ENCODE data around the gene GLIS1.

Gene GLIS1

DNA sequence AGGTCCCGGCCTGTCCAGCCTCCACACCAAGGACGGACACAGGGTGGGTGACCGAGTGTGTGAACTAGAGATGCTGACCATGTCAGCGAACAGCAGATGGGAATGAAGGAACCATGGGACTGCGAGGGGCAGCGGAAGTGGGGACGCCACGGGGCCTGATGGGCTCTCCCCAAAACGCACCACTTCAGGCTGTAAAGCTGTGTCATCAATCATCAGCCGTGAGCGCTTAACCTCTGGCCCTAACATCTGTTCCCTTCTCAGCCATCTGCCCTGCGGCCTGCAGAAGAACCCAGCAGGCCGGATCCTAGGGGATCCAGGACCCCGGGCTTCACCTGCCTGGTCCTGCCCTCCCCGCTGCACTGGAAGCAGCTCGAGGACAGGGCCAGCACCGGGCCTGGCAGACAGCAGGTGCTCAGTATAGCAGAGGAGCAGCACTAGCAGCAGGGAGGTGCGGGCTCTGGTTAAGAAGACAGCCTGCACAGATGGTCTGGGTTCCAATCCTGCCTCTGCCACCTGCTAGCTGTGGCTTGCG is 221.1 kb downstream of the GLIS1 start:
- no peak for DNase-seq

- no peak for DNase-seq
Observed at GRCh38 chr1:53517109-53517508, 221.9 kb downstream of the GLIS1 start.

DNA sequence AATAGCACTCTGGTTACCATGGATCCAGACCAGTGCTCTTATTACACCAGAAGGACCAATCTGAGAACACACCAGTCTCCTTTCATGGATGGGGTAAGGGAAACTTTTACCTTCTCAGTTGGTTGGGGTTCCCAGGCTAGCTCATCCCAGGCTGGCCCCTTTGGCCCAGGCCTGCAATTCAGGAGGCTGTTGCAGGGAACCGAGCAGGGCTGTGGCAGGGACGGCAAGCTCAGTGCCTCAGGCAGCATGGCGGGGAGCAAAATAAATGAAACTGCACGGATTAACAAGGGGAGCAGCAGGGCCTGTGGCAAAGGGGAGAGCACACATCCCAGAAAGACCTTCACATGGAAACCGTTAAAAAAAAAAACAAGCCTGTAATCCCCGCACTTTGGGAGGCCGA is 222.8 kb downstream of the GLIS1 start:
- DNase-seq, result no peak

DNA sequence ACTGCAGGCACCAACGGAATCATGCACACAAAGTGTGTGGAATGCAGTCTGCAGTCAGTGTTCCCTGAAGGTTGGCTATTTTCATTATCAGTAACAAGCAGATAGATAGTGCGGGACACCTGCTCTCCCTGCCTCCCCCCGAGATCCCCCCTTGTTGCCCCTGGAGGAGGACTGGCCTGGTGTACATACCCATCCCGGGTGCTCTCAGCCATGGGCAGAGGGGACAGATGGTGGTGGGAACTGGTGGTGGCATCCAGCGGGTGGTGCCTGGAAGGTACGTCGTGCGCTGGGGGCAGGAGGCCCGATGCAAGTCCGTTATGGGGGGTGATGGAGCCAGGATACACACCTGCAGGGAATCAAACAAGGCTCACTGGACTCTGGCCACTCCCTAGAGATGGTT is 224.5 kb downstream of the GLIS1 start:
- DNase-seq, result no peak

GRCh38 chr1:53513846-53514245 is 225.1 kb downstream of the GLIS1 start:
- no peak for DNase-seq

DNA sequence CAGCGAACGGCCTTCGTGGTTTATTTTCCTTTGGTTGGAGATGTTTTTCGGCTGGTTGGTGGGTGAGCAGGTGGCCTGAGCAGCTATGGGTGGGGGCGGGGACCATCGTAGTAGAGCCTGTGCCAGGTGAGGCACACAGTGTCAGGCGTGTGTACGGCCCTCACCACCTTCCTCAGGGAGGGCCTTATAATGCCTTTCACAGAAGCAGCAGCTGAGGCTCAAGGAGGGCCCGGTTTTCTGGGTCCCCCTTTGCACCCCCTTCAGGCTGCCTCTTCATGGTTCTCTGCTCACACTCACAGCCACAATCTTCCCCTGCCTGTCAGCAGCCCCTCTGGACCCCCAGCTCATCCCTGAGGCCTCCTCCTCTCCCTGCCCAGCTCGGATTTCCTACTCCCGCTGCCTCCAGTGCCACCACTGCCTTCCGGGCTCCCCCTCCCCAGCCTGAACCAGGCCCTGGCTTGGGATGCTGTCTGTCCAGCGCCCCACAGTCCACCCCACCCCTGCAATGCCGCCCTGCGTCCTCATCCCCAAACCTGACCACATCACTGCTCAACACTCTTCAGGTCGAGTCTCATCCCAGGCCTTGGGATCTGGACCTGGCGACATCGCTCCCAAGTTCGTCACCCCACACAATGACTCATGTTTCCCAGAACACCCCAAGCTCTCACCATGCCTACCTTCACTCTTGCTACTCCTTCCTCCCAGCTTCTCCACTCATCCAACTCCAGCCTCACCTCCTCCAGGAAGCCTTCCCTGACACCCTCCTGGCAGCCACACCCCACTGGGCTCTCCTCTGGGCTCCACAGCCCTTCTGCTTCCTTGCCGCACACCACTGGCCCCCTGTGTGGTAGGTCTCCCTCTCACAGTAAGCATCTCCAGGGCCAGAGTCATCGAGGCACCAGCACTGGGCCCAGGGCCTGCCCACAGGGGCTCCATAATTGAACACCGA is 225.9 kb downstream of the GLIS1 start:
- no peak for DNase-seq

DNA sequence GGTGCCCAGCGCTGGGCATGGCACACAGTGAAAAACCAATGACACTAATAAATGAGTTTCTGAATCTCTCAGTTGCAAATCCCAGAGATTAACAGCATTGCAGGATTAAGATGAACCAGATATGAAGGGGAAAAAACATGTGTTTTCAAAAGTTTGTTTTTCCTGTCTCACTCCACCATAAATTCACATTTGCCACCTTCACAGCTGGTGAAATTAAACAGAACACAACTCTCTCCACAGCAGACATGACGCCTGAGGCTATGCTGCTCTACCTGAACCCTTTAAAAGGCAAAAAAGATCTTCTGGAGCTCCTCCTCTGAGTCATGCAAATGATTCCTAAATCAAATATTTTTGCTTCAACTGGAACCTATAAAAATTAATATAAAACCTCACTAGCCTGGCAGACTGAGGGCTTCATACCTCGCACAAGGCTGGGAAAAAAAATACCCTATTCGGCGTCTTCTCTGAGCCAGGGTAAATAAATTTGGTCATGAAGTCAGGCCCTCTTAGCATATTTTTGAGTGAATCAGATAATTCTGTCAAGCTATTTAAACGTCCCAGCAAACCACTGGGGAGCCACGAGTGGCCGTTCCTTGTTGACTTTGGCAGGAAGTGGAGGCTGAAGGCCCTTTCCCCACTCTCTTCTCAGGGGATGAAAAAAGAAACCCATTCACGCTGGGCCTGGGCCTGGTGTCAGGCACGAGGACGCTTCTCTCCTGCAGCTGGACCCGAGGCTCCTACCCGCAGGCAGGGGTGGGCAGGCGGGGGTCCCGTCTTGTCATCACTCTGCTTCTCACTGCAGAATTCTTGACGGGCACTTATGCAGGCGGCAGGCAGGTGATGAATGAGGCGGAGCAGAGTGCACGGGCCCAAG is 226.8 kb downstream of the GLIS1 start:
- no peak for DNase-seq

- DNase-seq, result no peak
Observed at GRCh38 chr1:53511323-53511932, 227.5 kb downstream of the GLIS1 start.

DNA sequence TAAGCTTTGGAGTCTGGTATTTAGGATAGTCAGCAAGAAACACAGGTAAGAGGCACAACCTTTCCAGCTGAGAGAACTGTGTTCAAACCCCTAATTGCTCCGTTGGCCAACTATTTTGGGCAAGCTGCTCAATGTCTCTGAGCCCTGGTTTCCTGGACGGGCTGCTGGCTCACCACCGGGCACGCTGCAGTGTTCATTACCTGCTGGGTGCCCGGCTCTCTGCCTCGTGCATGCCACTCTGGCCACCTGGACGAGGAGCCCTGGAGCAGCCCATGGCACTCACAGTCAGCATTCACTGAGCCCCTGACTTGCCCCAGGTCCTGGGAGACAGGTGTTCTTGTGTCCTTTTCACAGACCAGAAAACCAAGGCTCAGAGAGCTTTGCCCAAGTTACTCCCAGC is 228.7 kb downstream of the GLIS1 start:
- DNase-seq, result no peak

- no peak for DNase-seq
Observed at GRCh38 chr1:53509775-53510174, 229.2 kb downstream of the GLIS1 start.

- no peak for DNase-seq
Observed at GRCh38 chr1:53508991-53509666, 229.8 kb downstream of the GLIS1 start.

GRCh38 chr1:53508056-53508990 is 230.6 kb downstream of the GLIS1 start:
- DNase-seq, result no peak

GRCh38 chr1:53507116-53507820 is 231.7 kb downstream of the GLIS1 start:
- no peak for DNase-seq

DNA sequence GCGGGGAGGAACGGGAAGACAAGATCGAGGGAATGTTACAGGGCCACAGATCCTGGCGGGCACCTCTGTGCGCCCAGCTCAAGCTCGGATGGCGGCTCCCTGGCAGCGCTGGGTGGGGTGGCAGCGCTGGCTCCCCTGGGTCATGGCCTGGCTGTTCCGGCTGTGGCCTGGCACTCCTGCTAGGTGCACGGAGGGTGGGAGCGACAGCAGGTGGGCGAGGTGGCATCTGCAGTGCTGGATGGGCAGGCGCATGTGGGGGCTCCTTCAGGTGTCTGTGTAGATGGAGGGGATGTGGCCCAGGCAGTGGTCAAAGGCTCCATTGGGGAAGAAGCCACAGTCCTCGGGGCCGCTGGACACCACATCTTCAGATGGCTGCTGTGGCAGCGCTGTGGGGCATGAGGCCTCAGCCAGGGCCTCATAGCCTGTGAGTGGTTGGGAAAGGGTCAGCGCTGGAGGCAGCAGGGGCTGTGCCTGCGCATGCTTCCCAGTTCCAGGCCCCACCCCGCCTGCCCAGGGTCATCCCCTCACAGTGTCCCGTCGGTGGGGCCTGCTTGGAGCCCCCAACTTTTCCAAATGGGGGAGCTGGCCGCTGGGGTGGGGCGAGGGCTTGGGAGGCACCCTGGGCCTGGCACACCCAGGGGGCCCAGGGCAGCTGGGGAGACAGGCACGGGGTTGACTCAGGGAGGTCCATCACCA is 232.5 kb downstream of the GLIS1 start:
- no peak for DNase-seq

DNA sequence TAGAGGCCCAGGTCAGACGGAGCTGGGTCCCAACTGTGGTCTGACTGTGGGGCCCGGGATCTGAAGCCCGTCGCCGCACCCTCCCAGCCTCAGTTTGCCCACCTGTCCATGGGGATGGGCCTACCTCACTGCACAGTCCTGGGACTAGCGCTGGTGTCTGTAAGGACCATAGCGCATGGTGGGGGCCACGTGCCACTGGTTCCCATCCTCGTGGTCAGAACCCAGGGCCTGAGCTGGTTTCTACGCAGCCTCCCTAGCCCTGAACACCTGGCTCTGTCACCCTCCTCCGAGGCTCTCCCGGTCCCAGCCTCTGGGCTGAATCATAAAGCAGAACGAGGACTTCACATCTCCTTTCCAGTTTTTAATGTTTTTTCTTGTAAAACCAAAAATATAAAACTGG is 233.1 kb downstream of the GLIS1 start:
- DNase-seq, result no peak

- no peak for DNase-seq
Observed at GRCh38 chr1:53505401-53505800, 233.6 kb downstream of the GLIS1 start.

DNA sequence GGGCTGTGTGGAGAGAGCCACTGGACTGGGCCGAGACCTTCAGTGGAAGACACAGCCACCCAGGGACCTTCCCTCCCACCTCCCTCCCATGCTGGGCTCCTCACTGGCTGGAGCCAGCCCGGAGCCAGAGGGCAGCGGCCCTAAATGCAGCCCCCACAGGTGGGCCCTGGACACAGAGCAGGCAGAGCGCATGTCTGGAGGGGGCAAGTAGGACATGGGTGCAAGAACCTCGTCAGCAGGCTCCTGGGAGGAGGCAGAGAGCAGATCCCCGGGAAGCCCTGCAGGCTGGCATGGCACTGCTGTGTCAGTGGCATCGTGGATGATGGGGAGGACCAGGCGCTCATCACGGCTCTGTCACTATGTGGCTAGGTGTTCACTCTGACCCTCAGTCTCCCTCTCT is 234.1 kb downstream of the GLIS1 start:
- DNase-seq, result no peak

GRCh38 chr1:53503433-53504217 is 235.3 kb downstream of the GLIS1 start:
- DNase-seq, result no peak
